IPS-15b (cell line): Measurements from ENCODE around the gene BMP2.

Experiments used
- H3K27me3 ChIP-seq: one replicate; pipeline ENCODE4 v1.6.1; 2013; ENCODE audit warnings: low read length; ENCODE audit not compliant: control insufficient read depth, insufficient read depth
- H3K36me3 ChIP-seq: one replicate; pipeline ENCODE4 v1.6.1; 2013; ENCODE audit warnings: low read length; ENCODE audit not compliant: control insufficient read depth, insufficient read depth
- H3K4me1 ChIP-seq: one replicate; pipeline ENCODE4 v1.6.1; 2013; ENCODE audit warnings: mild to moderate bottlenecking, low read length; ENCODE audit not compliant: control insufficient read depth, insufficient read depth
- H3K4me3 ChIP-seq: one replicate; pipeline ENCODE4 v1.5.1; 2013; ENCODE audit warnings: low read depth, low read length
- H3K9ac ChIP-seq: one replicate; pipeline ENCODE4 v1.6.1; 2013; ENCODE audit warnings: low read depth, mild to moderate bottlenecking, low read length
- H3K9me3 ChIP-seq: one replicate; pipeline ENCODE4 v1.6.1; 2013; ENCODE audit warnings: mild to moderate bottlenecking, low read length; ENCODE audit not compliant: control insufficient read depth, insufficient read depth

The BMP2 gene

DNA sequence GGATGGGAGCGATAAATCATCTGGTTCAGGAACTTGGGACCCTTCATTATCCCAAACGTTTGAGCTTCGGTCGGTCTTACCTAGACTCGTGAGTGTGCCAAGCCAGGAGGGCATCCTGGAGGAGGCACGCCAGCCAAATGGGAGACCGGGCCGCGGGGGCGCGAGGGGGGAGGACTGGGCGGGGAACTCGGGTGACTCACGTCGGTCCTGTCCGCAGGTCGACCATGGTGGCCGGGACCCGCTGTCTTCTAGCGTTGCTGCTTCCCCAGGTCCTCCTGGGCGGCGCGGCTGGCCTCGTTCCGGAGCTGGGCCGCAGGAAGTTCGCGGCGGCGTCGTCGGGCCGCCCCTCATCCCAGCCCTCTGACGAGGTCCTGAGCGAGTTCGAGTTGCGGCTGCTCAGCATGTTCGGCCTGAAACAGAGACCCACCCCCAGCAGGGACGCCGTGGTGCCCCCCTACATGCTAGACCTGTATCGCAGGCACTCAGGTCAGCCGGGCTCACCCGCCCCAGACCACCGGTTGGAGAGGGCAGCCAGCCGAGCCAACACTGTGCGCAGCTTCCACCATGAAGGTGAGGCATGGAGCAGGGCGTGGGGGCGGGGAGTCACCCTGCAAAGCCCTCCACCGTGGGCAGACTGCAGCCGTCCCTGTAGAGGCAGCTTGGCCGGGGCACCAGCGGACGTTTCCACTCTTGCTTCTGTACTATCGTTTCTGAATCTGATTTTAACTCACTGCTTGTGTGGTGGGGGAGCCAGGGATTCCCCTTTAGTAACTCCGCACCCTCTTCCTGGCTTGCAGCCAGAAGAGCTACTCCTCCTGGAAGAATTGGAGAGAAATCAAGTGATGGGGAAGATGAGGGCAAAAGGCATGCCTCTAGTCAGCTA, 2.7 kb downstream of the BMP2 start:
- Histone ChIP-seq H3K4me1 (peaks cover 13% of the 10 kb centered on the region), H3K9ac (no peak overlapping the region), H3K9me3 (no peaks in the 10 kb centered on the region), H3K27me3 (peaks cover 37% of the 10 kb centered on the region), H3K36me3 (no peaks in the 10 kb centered on the region), H3K4me3 (peak overlapping the region; percentile 73)

DNA sequence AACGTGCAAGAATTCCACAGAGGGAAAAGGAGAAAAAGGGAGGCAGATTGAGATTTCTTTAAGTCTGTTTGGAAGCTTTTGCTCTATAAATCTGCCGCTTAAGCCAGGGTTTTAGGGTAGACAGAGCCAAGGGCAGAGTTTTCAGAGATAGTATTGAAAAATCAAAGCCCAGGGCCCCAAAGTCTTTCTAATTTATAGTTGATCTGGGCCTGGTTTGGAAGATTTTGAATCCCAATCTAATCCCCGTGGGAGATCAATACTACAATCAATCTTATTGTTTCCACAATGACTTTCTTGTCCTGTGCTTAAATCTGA, 3.3 kb downstream of the BMP2 start:
- Histone ChIP-seq H3K9me3 (no peaks in the 10 kb centered on the region), H3K4me3 (peak overlapping the region; percentile 73), H3K36me3 (no peaks in the 10 kb centered on the region), H3K27me3 (peaks cover 37% of the 10 kb centered on the region), H3K4me1 (peaks cover 9% of the 10 kb centered on the region), H3K9ac (no peak overlapping the region)

DNA sequence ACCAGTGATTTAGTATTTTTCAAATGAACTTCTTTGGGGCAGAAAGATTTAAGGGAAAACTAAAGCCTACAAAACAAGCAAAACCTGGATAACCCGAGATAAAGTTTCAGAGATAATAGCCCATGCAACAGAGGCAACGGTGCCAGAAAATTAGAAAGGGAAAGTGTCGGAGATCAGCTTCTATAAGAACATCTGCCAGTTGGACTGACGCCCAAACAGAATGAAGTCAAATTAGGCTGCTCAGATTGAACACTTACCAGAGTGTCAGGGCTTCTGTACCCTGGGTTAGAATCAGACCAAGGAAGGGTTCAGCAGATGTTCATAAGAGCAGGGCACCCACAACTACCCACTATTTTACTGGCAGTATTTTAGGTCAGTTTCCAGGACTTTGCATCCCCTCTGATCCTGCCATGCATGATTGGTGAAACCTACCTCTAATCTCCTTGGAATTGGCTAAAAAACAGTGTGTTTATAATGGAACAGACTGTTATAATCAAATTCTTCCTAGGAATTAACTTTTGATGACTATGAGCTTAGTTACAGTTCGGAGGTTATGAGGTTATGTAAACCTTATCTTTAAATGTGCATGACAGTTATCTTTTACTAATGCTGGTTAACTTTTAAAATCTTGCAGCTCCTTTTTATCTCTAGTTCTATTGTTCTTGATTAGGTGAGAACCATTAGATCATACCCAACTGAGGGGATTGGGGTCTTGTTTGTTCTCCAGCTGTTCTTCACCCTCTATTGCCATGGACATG, 13.1 kb downstream of the BMP2 start:
- peaks cover 5% of the 10 kb centered on the region for H3K36me3 ChIP-seq
- H3K4me3 ChIP-seq: no peak overlapping the region

DNA sequence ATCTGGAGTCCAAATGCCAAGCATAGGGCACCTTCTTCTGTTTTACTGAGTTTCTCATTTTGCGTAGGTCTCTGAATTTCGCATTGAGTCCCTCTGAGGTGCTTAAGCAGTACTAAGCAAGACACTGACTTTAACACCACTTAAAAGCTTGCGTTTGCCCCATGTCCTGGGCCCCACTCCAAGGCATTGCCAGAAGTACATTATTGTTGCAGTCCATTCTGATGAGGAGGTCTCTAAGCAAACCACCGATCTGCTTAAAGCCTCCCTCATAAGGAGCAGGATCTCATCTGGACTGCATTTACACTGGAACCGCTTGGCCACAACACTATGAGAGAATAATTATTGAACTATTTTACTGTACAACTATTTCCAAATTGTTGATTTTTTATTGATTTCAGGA, 16.3 kb downstream of the BMP2 start:
- H3K9ac ChIP-seq: no peak overlapping the region
- no peak overlapping the region for H3K4me3 ChIP-seq
- H3K27me3 ChIP-seq: no peaks in the 10 kb centered on the region
- H3K4me1 ChIP-seq: peaks cover 4% of the 10 kb centered on the region
- no peaks in the 10 kb centered on the region for H3K36me3 ChIP-seq
- H3K9me3 ChIP-seq: no peaks in the 10 kb centered on the region

More for the DNA sequence above, 13.1 kb downstream of the BMP2 start:
- Histone ChIP-seq H3K27me3 (no peaks in the 10 kb centered on the region), H3K4me1 (no peaks in the 10 kb centered on the region), H3K9me3 (no peaks in the 10 kb centered on the region), H3K9ac (no peak overlapping the region)

DNA sequence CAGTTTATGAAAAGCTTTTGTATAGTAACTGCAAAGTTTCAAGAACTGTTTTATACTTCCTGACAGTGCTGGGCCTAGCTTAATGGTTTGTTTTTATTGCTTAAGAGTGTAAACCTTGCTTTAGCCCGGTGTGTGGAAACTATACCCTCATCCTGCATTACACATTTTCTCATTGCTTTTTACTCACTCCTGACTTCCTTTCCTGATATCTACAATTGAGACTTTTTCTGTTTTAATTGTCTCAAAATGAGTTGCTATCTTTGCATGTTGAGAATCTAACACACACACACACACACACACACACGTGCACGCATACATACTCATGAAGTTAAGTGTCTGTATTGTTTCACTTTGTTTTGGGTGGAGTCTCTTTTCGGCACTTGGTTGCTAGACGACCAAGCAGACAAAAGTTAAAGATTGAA, 16.7 kb downstream of the BMP2 start:
- Histone ChIP-seq H3K9ac (no peak overlapping the region), H3K36me3 (no peaks in the 10 kb centered on the region), H3K4me3 (no peak overlapping the region), H3K9me3 (no peaks in the 10 kb centered on the region), H3K4me1 (peaks cover 4% of the 10 kb centered on the region), H3K27me3 (no peaks in the 10 kb centered on the region)

DNA sequence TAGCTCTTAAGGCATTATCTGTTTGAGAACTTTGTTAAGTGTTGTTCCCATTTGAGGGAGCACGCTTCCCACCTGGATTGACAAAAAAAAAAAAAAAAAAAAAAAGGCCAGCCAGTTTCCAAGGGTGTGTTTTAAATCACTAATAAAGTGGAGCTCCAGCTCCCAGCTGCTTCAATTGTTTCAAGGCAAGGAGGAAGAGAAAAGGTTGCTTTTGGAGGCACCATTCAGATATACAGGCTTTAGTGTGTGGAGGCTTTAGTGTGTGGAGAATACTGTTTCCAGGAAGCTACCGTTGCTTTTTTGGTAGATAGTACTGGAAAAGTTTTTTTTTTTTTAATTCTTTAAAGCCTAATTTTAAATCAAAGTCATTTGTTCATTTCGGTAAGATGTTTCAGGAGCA, 17.3 kb downstream of the BMP2 start:
- peaks cover 4% of the 10 kb centered on the region for H3K4me1 ChIP-seq
- no peaks in the 10 kb centered on the region for H3K27me3 ChIP-seq
- no peaks in the 10 kb centered on the region for H3K36me3 ChIP-seq
- no peaks in the 10 kb centered on the region for H3K9me3 ChIP-seq
- no peak overlapping the region for H3K4me3 ChIP-seq
- H3K9ac ChIP-seq: no peak overlapping the region

DNA sequence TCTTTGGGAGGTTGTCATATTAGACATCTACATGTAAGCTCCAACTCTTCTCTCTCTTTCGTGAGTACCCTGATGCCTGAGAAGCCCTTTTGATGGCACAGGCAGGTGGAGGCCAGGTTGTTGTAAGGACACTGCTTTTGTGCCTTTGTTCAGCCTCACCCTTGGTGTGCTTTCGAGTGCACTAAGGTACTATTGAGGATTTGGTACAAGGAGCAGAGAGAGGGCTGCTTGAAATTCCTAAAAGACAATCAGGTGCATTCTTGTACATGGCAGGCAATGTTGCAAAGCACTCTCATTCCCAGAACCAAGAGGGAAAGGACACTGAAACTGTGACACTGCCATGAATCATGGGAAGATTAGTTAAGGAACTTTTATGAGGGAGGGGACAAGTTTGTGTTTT, 19.1 kb downstream of the BMP2 start:
- H3K36me3 ChIP-seq: no peaks in the 10 kb centered on the region
- peaks cover 4% of the 10 kb centered on the region for H3K4me1 ChIP-seq
- no peaks in the 10 kb centered on the region for H3K27me3 ChIP-seq
- H3K9me3 ChIP-seq: no peaks in the 10 kb centered on the region
- H3K9ac ChIP-seq: no peak overlapping the region
- no peak overlapping the region for H3K4me3 ChIP-seq

DNA sequence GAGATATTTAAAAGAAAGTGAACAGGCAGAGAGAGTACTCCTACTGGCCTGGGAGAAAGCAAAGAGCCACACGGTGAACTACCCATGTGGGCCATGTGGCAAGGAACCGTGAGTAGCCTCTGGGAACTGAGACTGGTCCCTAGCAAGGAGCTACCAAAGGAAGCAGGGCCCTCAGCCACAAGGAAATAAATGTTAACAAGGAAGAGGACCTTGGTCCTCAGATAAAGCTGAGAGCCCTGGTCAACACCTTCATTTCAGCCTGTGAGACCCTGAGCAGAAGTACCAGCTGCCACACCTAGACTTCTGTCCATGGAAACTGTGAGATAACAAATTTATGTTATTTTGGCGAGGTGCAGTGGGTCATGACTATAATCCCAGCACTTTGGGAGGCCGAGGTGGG, 25.3 kb downstream of the BMP2 start:
- Histone ChIP-seq H3K9me3 (no peaks in the 10 kb centered on the region), H3K9ac (no peak overlapping the region), H3K4me3 (no peak overlapping the region), H3K4me1 (no peaks in the 10 kb centered on the region), H3K36me3 (no peaks in the 10 kb centered on the region), H3K27me3 (no peaks in the 10 kb centered on the region)

DNA sequence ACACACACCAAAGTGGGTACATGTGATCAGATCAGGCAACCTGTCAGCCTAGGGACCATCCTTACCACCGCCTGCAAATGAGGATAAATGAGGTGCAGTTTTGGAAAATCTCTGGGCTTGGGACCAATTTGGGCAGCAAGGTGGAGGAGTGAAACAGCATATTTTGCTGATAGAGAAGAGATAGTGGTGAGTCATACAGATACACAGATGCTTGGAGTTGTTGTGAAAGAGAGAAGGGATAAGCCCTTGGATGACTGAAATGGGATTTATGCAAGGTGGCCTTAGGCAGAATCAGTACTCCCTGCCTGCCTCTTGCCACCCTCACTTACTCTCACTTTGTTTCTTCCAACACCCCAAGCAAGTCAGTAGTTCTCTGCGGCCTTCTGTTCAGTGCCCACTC, 34.7 kb downstream of the BMP2 start:
- no peaks in the 10 kb centered on the region for H3K36me3 ChIP-seq
- no peaks in the 10 kb centered on the region for H3K4me1 ChIP-seq

DNA sequence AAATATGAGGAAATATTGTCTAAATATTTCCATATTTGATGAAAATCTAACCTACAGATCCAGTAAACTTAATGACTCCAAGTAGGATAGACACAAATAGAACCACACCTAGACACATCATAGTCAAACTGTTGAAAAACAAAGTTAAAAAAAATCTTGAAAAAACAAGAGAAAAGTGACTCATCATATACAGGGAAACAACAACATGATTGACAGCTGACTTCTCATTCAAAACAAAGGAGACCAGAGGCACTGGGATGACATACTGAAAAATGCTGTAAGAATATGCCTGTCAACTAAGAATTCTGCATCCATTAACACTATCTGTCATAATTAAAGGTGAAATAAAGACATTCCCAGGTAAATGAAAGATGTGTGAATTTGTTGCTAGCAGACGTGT, 38.8 kb downstream of the BMP2 start:
- Histone ChIP-seq H3K4me3 (no peak overlapping the region), H3K9me3 (no peaks in the 10 kb centered on the region), H3K9ac (no peak overlapping the region), H3K36me3 (no peaks in the 10 kb centered on the region), H3K27me3 (peaks cover 3% of the 10 kb centered on the region), H3K4me1 (no peaks in the 10 kb centered on the region)

More for the DNA sequence above, 34.7 kb downstream of the BMP2 start:
- Histone ChIP-seq H3K4me3 (no peak overlapping the region), H3K27me3 (no peaks in the 10 kb centered on the region), H3K9me3 (no peaks in the 10 kb centered on the region), H3K9ac (no peak overlapping the region)

DNA sequence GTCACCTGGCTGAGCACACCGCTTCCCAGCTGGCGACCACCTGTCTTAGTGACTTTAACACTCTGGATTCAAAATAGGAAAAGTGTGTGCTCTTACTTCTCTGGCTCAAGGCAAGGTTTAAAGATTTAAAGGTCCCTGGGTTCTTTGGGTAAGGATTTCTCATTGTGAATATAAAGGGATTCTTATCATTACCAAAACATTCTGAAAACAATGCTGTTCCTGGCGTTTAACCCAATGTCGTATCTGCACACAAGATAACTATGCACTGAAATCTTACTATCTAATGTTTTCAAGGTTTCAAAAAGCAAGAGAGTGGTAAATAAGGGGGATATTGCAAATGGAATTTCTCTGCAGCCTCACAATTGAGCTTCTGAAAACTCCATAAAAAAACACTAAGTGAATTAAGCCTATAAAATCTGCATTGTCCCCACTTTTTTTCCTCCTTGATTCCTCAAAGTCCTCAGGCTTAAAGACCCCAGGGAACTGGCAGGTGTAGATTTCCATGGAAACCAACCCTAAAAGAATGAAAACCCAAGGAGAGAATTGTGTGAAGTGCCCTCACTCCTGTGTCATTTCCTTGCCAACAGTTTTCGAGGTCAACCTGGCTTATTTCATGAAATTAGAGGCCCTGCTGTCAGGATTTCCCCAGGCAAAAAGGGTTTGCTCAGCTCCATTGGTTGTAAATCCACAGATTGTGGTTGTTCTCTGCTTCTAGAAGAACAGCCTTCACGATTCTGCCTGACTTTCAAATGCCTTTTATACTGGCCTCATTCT, 44.0 kb downstream of the BMP2 start:
- Histone ChIP-seq H3K9ac (no peak overlapping the region), H3K27me3 (peaks cover 13% of the 10 kb centered on the region), H3K9me3 (no peaks in the 10 kb centered on the region)

More for the DNA sequence above, 44.0 kb downstream of the BMP2 start:
- Histone ChIP-seq H3K4me3 (no peak overlapping the region), H3K36me3 (no peaks in the 10 kb centered on the region), H3K4me1 (peaks cover 22% of the 10 kb centered on the region)
